HG03045 (cell line): ENCODE data around the gene NEU1.
"Not testable (repeated sequence)": the region's sequence is repeated elsewhere in the genome, so short reads cannot be mapped to it uniquely, and the experiment has no call there.

Experiments used
- ATAC-seq: cut with Tn5 transposase; IDR thresholded peaks from one replicate; pipeline ENCODE4 v1.9.1; 2021; ENCODE audit warnings: mild to moderate bottlenecking, moderate library complexity; ENCODE audit not compliant: unreplicated experiment

NEU1 gene

GRCh38 chr6:31875877-31876276, 13.3 kb upstream of the NEU1 start:
- ATAC-seq = no peak

GRCh38 chr6:31874836-31875572, 12.4 kb upstream of the NEU1 start:
- ATAC-seq = no peak

- no peak for ATAC-seq
These were observed 11.6 kb upstream of the NEU1 start for GRCh38 chr6:31874084-31874670.

- no peak for ATAC-seq
These were observed 8.5 kb upstream of the NEU1 start for GRCh38 chr6:31871046-31871659.

GRCh38 chr6:31870385-31870921, 7.8 kb upstream of the NEU1 start:
- ATAC-seq = no peak

- no peak for ATAC-seq
These were observed 6.7 kb upstream of the NEU1 start for GRCh38 chr6:31869343-31869742.

- ATAC-seq = not testable (repeated sequence)
These were observed 6.0 kb upstream of the NEU1 start for GRCh38 chr6:31868658-31868971.

- no peak for ATAC-seq
These were observed 2.8 kb upstream of the NEU1 start for GRCh38 chr6:31865205-31866118.

GRCh38 chr6:31864818-31865204, 2.2 kb upstream of the NEU1 start:
- ATAC-seq = no peak

GRCh38 chr6:31864123-31864562, 1.5 kb upstream of the NEU1 start:
- not testable (repeated sequence) for ATAC-seq

GRCh38 chr6:31861919-31862343, 690 bp downstream of the NEU1 start:
- ATAC-seq = no peak

- ATAC-seq = no peak
These were observed 1.5 kb downstream of the NEU1 start for GRCh38 chr6:31861150-31861549.

GRCh38 chr6:31860349-31860748, 2.3 kb downstream of the NEU1 start:
- ATAC-seq = no peak

GRCh38 chr6:31859923-31860322, 2.7 kb downstream of the NEU1 start:
- ATAC-seq = no peak

GRCh38 chr6:31858707-31859106, 3.9 kb downstream of the NEU1 start:
- no peak for ATAC-seq

GRCh38 chr6:31857774-31858173, 4.8 kb downstream of the NEU1 start:
- not testable (repeated sequence) for ATAC-seq

- ATAC-seq = not testable (repeated sequence)
These were observed 10.5 kb downstream of the NEU1 start for GRCh38 chr6:31851980-31852718.

- no peak for ATAC-seq
These were observed 11.2 kb downstream of the NEU1 start for GRCh38 chr6:31851485-31851832.

GRCh38 chr6:31850765-31851484, 11.7 kb downstream of the NEU1 start:
- ATAC-seq = no peak
